AG04450 (cell line): Measurements from ENCODE around the gene PFN4. TPM values are rescaled to one million over a fixed set of nuclear protein-coding genes. Genes with fewer than 3 reads are reported as not detected.

ENCODE experiments used
- CTCF ChIA-PET: fragments of 300-600, 350-600 bp; formaldehyde crosslinking; extraction: SDS; loops from one replicate; lab custom pipeline; 2022; ENCODE audit warnings: antibody characterized with exemption, inconsistent platforms; lab: Charles Lee
- POLR2A ChIA-PET: fragments of 350-600 bp; formaldehyde crosslinking; extraction: SDS; loops from one replicate; lab custom pipeline; 2021; ENCODE audit warnings: antibody characterized with exemption, inconsistent platforms; lab: Yijun Ruan, JAX
- DNase-seq: peaks from one replicate; pipeline ENCODE4 v3.0.0-alpha.2; 2011; ENCODE audit warnings: low read depth, low spot score
- H3K27ac ChIP-seq: one replicate; pipeline ENCODE4 v1.5.1; 2012; ENCODE audit warnings: low read depth, low read length, control low read depth
- H3K27me3 ChIP-seq: one replicate; pipeline ENCODE4 v1.6.0; 2012; ENCODE audit warnings: low read length; ENCODE audit not compliant: control insufficient read depth, insufficient read depth
- H3K4me3 ChIP-seq: 2 replicates; pipeline ENCODE4 v1.5.1; 2011; ENCODE audit warnings: mild to moderate bottlenecking, low read depth, low read length, control low read depth
- H3K9me3 ChIP-seq: 2 replicates; pipeline ENCODE4 v1.5.1; 2012; ENCODE audit warnings: low read length; ENCODE audit not compliant: control insufficient read depth, insufficient read depth
- CTCF ChIP-seq: IDR thresholded peaks from 2 replicates; pipeline ENCODE4 v1.5.1; 2011; ENCODE audit warnings: low read depth, low read length, control low read depth, inconsistent platforms
- polyA plus RNA-seq: library from polyadenylated mRNA; depleted of rRNA; stranded (reverse); fragments of >200 nt; gene quantifications from 2 replicates; pipeline ENCODE4 v1.2.3, GENCODE V29; 2011

PFN4 gene
- polyA plus RNA-seq, 1 experiment = 0.52 TPM

- POLR2A ChIA-PET = no interaction called here
- DNase-seq = no peak
- no peaks in the 10 kb centered on the region for H3K27me3 ChIP-seq
- no peak overlapping the region for H3K4me3 ChIP-seq
- TF ChIP-seq CTCF = no peak
- CTCF ChIA-PET = interaction anchor here (0.6 kb wide), 1 partner anchor 161 kb away, joined by 3 read pairs; no protein-coding TSS in a partner anchor
- H3K9me3 ChIP-seq = no peaks in the 10 kb centered on the region
- no peak overlapping the region for H3K27ac ChIP-seq
These were observed 36.1 kb downstream of the PFN4 start for GRCh38 chr2:24087032-24087431.

DNA sequence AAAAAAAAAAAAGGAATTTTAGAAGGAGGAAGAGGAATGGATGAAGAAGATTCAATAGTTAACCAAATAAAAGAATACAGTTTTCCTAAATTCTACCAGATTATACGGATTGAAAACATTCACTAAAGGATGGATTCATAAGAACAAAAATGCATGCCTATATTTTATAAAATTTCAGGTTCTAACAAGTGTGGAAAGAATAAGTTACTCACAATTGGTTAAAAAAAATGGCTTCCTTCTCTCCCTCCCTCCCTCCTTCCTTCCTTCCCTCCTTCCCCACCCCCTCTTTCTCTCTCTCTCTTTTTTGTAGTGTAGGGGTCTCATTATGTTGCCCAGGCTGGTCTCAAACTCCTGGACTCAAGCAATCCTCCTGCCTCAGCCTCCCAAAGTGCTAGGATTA is 36.9 kb downstream of the PFN4 start:
- Histone ChIP-seq H3K9me3 (no peaks in the 10 kb centered on the region), H3K27ac (no peak overlapping the region), H3K4me3 (no peak overlapping the region), H3K27me3 (no peaks in the 10 kb centered on the region)
- TF ChIP-seq CTCF = no peak
- ChIA-PET CTCF (no interaction called here), POLR2A (no interaction called here)
- no peak for DNase-seq

DNA sequence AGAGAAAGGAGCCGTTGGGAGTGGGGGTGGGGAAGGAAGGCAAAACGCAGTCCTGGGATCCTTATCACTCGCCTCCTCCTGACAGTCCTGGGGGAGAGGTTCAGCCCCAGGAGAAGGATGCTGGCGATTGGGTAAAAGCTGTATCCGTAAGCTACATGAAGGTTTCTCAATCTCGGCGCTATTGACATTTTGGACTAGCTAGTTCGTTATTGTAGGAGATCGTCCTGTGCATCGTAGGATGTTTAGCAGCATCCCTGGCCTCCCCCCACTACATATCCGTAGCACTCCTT is 38.0 kb downstream of the PFN4 start:
- CTCF ChIA-PET = interaction anchor here (0.9 to 3.1 kb wide), 20 partner anchors 9 to 265 kb away, joined by 3 to 47 read pairs (median 4); partner anchors contain the start of genes ATAD2B and SF3B6
- Histone ChIP-seq H3K9me3 (no peaks in the 10 kb centered on the region), H3K4me3 (peak overlapping the region; percentile 73), H3K27ac (peak overlapping the region; percentile 94), H3K27me3 (no peaks in the 10 kb centered on the region)
- peak; percentile 10 for DNase-seq
- POLR2A ChIA-PET = interaction anchor here (1.8 to 2.4 kb wide), 3 partner anchors 9 to 158 kb away, joined by 8 to 16 read pairs (median 10); partner anchors contain the start of genes ATAD2B, SF3B6 and UBXN2A
- no peak for TF ChIP-seq CTCF

- ChIA-PET POLR2A (interaction anchor here (0.6 to 2.4 kb wide), 11 partner anchors 8 to 260 kb away, joined by 3 to 16 read pairs (median 6); partner anchors contain the start of genes ATAD2B, FAM228B, FKBP1B and PFN4), CTCF (interaction anchor here (0.5 to 3.1 kb wide), 30 partner anchors 8 to 264 kb away, joined by 3 to 47 read pairs (median 6); partner anchors contain the start of genes ATAD2B, SF3B6 and WDCP)
- TF ChIP-seq CTCF = peak; percentile 76
- DNase-seq = peak; percentile 74
- Histone ChIP-seq H3K9me3 (no peaks in the 10 kb centered on the region), H3K27me3 (no peaks in the 10 kb centered on the region), H3K27ac (peak within 1 kb of the TSS; percentile 94), H3K4me3 (peak within 1 kb of the TSS; percentile 73)
These were observed 38.5 kb downstream of the PFN4 start, which contains the start of gene TP53I3 for GRCh38 chr2:24084386-24085199. Gene TP53I3 (minus strand): TSS chr2:24084834. CDS start chr2:24084326, 508 bp downstream.
